HG03103 (cell line): ENCODE data around the gene RPP40.
"Not testable (repeated sequence)": the region's sequence is repeated elsewhere in the genome, so short reads cannot be mapped to it uniquely, and the experiment has no call there.

Experiments used
- ATAC-seq: cut with Tn5 transposase; IDR thresholded peaks from one replicate; pipeline ENCODE4 v1.9.1; 2021; ENCODE audit warnings: low read depth; ENCODE audit not compliant: unreplicated experiment

Gene RPP40, protein sequence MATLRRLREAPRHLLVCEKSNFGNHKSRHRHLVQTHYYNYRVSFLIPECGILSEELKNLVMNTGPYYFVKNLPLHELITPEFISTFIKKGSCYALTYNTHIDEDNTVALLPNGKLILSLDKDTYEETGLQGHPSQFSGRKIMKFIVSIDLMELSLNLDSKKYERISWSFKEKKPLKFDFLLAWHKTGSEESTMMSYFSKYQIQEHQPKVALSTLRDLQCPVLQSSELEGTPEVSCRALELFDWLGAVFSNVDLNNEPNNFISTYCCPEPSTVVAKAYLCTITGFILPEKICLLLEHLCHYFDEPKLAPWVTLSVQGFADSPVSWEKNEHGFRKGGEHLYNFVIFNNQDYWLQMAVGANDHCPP

DNA sequence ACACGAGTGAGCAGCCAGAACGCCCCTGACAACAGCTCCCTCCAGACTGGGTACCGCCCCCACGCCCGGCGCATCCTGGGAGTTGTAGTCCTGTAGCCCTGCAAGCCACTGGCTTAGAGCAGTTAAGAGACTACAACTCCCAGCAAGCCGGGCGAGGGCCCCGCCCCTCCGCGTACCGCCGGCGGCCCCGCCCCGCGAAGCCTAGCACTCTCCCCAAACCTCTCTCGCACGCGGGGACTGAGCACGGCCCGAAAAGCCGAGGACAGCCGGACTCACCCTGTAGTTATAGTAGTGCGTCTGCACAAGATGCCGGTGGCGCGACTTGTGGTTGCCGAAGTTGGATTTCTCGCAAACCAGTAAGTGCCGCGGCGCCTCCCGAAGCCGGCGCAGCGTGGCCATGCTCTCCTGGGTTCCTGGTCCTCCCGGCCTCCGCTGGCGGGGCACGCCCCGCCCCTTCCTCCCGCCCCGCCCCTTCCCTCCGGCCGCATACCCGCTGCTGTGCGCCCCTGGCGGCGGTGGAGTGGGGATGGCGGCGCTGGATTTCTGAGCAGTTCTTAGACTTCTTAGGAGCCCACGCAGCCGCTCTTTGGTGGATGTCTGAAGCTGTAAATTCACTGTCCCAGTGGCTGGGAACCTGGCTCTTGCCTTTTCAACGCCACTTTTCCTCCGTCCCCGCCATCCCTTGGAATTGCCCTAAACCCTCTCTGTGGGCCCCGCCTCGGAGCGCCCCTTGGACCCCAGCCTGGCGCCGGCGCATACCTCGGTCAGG lies at the start of gene RPP40:
RPP40 (minus strand) TSS at position 434 of the 769 bp plus-strand sequence; CDS start at position 399, 35 bp downstream.
- ATAC-seq, result peak; percentile 90

DNA sequence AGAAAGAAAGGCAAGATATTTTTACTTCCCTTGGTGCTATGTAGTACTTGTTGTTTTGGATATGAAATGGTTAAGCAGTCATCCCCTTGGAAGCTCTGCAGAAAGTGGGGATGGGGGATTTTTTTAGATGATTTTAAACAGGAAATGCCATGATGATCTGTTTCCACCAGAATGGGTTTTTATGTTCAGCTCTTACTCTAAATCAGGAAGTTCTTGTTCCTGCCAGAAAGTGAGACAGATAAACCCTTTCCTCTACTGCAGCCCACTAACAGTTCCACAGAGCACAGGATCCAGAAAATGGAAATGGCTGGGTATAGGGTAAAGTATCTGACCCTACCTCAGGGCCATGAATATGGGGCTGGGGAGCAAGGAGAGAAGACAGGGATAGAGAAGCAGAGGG lies 49.2 kb upstream of the RPP40 start:
- ATAC-seq, result no peak

DNA sequence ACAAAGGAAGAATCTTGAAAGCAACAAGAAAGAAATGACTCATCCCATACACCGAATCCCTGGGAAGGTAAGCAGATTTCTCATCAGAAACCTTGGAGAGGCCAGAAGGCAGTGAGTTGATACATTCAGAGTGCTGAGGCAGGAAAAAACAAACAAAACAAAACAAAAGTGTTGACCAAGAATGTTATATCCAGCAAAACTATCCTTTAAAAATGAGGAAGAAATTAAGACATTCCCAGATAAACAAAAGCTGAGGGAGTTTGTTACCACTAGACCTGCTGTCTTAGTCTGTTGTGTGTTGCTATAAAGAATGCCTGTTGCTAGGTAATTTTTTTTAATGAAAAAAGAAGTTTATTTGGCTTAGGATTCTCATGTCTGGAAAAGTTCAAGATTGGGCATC lies 47.6 kb upstream of the RPP40 start:
- ATAC-seq, result no peak

- ATAC-seq, result no peak
Observed at GRCh38 chr6:5050009-5050408, 46.2 kb upstream of the RPP40 start.

- ATAC-seq, result no peak
Observed at GRCh38 chr6:5046430-5046829, 42.6 kb upstream of the RPP40 start.

DNA sequence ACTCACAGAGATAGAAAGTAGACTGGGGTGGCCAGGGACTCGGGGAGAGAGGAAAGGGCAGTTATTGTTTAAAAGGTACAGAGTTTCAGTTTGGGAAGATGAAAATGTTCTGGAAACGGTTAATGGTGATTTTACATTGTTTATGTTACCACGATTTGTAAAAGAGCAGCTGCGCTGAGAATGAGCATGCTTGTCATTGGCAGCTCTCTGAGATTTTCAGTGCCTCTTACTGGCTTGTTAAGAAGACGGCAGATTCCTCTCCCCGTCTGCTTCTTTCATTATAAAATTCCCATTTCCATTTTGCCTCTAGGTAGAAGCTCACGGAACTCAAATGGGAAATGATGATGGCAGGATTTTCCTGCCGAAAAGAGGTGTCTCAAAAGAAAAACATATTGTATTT lies 41.6 kb upstream of the RPP40 start:
- ATAC-seq, result no peak

DNA sequence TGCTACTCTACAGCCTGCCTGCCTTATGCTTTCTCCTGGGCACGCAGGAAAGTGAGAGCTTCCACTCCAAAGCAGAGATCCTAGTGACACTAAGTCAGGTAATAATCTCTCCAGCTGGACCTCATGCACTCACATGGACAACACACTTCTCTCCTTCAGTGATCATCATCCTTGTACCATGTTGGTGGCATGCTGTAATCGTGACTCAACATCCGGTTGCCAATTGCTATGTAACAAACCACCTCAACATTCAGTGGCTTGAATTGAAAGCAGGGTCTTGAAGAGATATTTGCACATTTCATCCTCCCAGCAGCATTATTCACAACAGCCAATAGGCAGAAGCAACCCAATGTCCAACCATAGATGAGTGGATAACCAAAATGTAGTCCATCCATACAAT lies 41.0 kb upstream of the RPP40 start:
- ATAC-seq, result no peak

DNA sequence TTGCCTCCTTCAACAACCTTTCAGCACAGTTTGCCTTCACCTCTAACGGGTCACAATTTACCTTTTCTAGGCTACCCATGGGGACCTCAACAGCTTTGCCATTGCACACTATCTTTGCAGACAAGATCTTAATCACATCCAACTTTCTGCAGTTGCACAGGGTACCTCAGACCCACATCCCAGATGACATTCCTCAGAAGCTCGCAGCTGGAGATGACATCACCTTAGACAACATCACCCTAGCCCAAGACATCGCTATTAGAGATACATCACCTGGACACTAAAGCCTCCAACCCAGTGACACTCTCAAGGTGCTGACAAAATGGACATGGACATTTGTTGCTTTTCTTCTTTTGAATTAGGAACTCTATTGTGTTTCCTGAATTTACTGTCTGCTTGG lies 38.6 kb upstream of the RPP40 start:
- ATAC-seq, result no peak

DNA sequence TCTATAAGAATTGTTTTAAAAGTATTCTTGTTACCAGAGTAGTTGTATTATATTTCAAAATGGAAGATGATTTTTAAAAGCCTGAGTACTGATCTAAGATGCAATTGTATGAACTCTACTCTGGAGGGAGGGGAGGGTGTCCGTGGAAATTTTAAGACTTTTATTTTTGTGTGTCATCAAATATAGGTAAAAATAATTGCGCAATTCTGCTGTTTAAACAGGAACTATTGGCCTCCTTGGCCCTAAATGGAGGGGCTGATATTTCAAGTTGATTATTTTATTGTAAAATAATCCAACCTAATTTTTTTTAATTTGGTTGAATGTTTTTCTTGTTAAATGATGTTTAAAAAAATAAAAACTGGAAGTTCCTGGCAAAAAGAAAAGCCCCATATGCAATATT lies 38.1 kb upstream of the RPP40 start:
- no peak for ATAC-seq

DNA sequence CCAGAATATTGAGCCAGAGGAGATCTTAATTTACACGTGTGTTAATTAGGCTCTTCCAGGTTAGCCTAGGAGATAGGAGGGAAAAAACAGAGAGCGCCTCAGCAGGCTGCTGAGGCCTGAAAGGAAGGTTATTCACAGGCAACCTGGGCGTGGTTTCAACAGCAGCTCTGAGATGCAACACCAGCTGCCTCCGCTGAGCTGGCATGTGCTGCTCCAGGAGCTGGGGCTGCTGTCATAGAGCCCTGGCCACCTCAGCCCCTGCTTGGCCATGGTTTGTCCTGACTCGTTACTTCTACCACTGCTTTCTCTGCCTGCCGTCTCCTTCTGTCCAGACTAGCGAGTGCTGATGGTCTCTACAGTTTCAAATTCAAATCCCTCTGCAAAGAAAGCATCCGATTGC lies 32.4 kb upstream of the RPP40 start:
- ATAC-seq, result no peak

DNA sequence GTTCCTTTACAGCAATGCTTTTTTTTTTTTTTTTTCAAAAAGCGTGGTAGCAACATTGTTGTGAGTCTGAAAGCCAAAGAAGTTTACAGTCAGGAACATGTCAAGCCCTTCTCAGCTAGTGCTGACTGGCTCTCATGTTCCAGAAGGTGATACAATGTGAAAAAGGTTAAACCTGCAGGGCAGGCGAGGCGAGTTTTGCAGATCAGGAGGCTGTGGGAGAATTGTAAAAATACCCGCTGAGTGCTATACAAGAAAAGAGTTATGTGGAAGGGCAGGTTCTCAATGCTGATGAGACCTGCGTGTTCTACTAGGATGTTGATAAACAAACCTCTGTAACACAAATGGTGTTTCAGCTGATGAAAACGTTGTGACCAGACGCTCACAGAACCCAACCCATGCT lies 30.9 kb upstream of the RPP40 start:
- no peak for ATAC-seq

DNA sequence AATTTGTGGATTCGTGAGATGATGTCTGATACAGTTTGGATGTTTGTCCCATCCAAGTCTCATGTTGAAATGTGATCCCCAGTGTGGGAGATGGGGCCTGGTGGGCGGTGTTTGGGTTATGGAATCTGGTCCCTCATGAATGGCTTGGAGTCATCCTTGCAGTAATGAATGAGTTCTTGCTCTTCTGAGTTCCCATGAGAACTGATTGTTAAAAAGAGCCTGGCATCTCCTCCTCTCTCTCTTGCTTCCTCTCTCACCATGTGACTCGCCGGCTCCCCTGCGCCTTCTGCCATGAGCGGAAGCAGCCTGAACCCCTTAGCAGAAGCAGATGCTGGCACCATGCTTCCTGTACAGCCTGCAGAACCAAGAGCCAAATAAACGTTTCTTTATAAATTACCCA lies 30.5 kb upstream of the RPP40 start:
- no peak for ATAC-seq

DNA sequence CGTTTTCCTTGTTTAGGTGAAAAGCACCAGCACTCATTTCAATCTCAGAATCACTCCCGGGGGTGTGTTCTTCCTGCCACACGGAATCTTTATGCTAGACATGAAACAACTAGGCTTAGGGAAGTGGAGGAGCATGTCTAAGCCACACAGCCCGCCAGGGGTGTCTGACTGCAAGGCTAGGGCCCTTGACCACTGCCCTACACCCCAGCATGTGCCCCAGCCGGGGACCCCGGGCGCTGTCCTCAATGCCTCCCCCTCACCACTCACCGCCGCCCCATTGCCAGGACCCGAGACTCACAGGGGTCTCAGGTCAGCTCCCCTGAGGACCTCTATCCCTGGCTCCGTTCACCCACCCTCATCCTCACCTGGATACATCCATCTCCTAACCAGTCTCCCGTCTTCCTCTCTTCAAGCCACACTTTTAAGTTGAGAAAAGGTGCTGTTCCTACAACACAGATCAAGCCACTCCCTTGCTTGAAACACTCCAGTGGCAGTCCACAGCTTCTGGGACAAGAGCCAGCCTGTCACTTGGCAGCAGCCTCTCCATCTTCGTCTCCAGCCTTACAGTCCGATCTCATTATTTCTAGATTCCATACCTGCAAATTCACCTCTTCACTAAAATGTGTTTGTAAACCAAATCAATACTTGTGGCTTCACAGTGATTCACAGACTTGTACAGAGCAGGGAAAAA lies 29.5 kb upstream of the RPP40 start:
- not testable (repeated sequence) for ATAC-seq

DNA sequence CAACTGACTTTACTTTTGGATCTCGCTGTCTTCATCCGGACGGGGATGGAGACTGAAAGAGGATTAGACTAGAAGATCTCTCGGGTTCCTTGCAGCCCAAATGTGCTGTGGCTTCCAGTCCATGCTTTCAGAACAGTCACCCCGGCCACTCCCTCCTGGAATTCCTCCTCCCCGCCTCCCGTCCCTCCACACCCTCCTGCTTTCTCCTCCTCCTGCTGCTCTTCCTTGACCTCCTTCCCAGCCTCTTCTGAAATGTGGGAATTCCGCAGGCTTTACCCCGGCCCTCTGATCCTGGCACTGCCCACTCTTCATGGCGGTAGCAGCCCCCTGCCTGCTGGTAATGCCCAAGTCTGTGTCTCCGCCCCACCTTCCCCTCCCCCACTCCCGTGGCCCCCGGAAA lies 28.9 kb upstream of the RPP40 start:
- ATAC-seq, result not testable (repeated sequence)

- no peak for ATAC-seq
Observed at GRCh38 chr6:5031150-5031549, 27.3 kb upstream of the RPP40 start.

DNA sequence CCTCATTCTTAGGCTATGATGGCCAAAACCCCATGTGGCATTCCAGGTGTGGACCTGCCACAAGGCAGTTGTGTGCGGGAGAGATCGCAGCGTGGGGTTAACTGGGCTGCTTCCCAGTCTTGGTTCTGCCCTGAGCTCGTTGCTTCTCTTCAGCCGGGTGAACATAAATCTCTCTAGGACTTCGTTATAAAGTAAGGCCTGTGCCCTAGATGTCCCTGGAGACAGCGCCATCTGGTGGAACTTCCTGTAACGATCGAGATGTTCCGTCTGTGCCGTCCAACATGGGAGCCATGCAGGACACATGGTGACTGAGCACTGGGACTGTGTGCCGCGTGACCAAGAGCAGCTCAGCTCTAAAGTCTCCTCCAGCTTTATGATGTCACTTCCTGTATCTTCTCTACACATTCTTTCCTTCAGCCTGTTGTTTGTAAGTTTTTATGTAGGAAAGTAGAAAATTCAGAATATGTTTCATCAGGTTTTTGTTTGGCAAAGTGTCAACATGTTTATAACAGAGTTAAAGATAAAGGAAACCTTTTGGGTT lies 26.8 kb upstream of the RPP40 start:
- peak; percentile 79 for ATAC-seq

- no peak for ATAC-seq
Observed at GRCh38 chr6:5029609-5030008, 25.8 kb upstream of the RPP40 start.

DNA sequence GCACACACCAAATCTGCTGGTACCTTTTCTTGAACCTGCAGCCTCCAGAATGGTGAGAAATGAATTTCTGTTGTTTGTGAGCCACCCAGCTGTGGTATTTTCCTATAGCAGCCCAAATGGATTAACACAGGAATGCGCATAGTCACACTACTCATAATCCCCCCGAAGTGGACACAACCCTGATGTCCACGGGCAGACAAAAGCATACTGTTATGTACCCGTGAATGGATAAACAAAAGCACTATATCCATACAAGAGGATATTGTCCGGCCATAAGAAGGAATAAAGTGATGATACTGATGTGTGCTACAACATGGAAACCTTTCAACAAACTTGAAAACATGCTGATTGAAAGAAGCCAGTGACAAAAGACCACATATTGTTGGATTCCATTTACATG lies 25.1 kb upstream of the RPP40 start:
- no peak for ATAC-seq

DNA sequence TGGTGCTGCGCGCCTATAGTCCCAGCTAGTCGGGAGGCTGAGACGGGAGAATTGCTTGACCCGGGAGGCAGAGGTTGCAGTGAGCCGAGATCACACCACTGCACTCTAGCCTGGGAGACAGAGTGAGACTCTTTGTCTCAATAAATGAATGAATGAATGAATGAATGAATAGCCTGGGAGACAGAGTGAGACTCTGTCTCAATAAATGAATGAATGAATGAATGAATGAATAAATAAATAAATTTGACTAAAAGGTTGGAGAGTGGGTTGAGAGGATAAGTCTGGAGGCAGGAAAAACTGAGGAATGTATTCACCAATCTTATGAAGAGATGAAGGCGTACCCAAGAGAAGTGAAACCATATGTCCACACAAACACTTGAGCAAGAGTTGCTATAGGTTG lies 24.5 kb upstream of the RPP40 start:
- no peak for ATAC-seq

DNA sequence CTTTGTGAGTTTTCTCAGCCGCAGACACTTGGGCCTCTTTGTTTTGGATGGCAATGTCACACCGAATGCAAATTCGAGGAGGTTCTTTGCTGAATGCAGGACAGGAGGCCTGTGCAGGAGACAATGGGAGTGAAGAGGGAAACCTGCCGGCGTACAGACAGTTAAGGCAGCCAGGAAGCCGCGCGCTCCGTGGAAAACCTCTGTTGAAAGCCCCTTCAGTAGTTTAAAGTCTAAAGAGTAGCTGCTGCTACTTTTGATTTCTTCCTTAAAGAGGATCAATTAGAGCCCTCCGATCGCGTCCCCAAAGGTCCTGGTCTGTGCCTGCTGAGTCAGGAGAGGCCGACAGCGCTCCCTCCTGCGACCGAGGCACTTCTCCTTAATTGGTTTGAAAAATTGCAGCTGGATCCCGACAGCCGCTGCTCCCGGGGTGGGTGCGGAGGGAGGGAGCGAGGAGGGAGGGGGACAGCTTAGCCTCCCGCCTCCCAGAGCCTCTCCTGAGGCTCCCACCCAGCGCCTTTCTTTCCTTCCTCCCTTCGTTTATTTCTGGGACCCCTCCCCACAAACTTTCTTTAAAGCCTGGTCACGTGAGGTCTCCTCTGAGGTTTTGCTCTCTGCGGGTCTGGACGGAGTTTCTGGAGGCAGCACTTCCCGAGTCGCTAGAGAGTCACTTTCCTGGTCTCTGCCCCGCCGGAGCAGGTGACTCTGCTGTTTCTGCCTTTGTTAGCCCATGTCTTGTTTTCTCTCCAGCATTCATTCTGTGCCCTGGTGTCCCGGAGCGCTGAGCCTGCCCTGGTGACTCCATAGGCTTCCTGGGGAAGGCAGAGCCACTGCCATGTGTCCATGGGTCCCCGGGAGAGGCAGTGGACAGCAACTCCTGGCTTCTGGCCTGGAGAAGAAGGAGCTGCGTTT lies 22.3 kb upstream of the RPP40 start:
- ATAC-seq, result no peak
